Measurements from ENCODE around the gene NUP58. TPM values are rescaled to one million over a fixed set of nuclear protein-coding genes. Genes with fewer than 3 reads are reported as not detected.
"Not testable (repeated sequence)": the region's sequence is repeated elsewhere in the genome, so short reads cannot be mapped to it uniquely, and the experiment has no call there.

Gene NUP58
- total and polyA plus RNA-seq, 8 donors = 59.4 to 78.2 (median 62.6) TPM

GRCh38 chr13:25353344-25353743 lies 51.9 kb downstream of the NUP58 start:
- Histone ChIP-seq H3K27ac (no peak overlapping the region), H3K4me3 (no peak overlapping the region), H3K4me1 (no peaks in the 10 kb centered on the region), H3K27me3 (peaks cover 0 to 23% of the 10 kb centered on the region in 2 donors), H3K9me3 (no peaks in the 10 kb centered on the region), H3K36me3 (no peaks in the 10 kb centered on the region)
- intact Hi-C loops (cut with DNase I) = no loop called here
- ATAC-seq (no peak), DNase-seq (no peak)
- no peak for TF ChIP-seq CTCF (IDR thresholded peaks at IDR 0.05)

- H3K36me3 ChIP-seq = no peaks in the 10 kb centered on the region
- no peaks in the 10 kb centered on the region for H3K4me1 ChIP-seq
- no peak for ATAC-seq
- DNase-seq = no peak
- TF ChIP-seq CTCF (IDR thresholded peaks at IDR 0.05) = no peak
- peaks cover 0 to 23% of the 10 kb centered on the region in 2 donors for H3K27me3 ChIP-seq
- H3K9me3 ChIP-seq = no peaks in the 10 kb centered on the region
- no peak overlapping the region for H3K27ac ChIP-seq
- intact Hi-C loops (cut with DNase I) = no loop called here
- no peak overlapping the region for H3K4me3 ChIP-seq
Observed at GRCh38 chr13:25354377-25354776, 53.0 kb downstream of the NUP58 start.

GRCh38 chr13:25360443-25360842 lies 59.0 kb downstream of the NUP58 start:
- H3K9me3 ChIP-seq; H3K4me3 ChIP-seq; H3K27me3 ChIP-seq; ATAC-seq; H3K36me3 ChIP-seq; H3K27ac ChIP-seq; DNase-seq; H3K4me1 ChIP-seq; intact Hi-C loops (cut with DNase I): not testable (repeated sequence)

- no peak for ATAC-seq
- intact Hi-C loops (cut with DNase I) = no loop called here
- Histone ChIP-seq H3K4me1 (no peaks in the 10 kb centered on the region), H3K27ac (no peak overlapping the region), H3K27me3 (peaks cover 19 to 34% of the 10 kb centered on the region in 2 donors), H3K36me3 (no peaks in the 10 kb centered on the region), H3K9me3 (peaks cover 0 to 2% of the 10 kb centered on the region in 2 donors), H3K4me3 (no peak overlapping the region)
- TF ChIP-seq CTCF (IDR thresholded peaks at IDR 0.05) = no peak
- DNase-seq = no peak
Observed at GRCh38 chr13:25365720-25366235, 64.4 kb downstream of the NUP58 start.

GRCh38 chr13:25371158-25371874 lies 69.9 kb downstream of the NUP58 start:
- H3K9me3 ChIP-seq = no peaks in the 10 kb centered on the region
- ATAC-seq (no peak), DNase-seq (no peak)
- H3K27me3 ChIP-seq = peaks cover 58 to 88% of the 10 kb centered on the region in 2 donors
- H3K36me3 ChIP-seq = no peaks in the 10 kb centered on the region
- intact Hi-C loops (cut with DNase I) = no loop called here
- no peak overlapping the region for H3K4me3 ChIP-seq
- TF ChIP-seq CTCF (IDR thresholded peaks at IDR 0.05) = no peak
- H3K4me1 ChIP-seq = peaks cover 0 to 10% of the 10 kb centered on the region in 2 donors
- no peak overlapping the region for H3K27ac ChIP-seq
